Liver (tissue), 9 donors: ENCODE results near the gene DSCAM. TPM values are rescaled to one million over a fixed set of nuclear protein-coding genes. Genes with fewer than 3 reads are reported as not detected.

Experiments
- DNase-seq: peaks from one replicate; pipeline ENCODE4 v3.0.0-alpha.2; 2017; ENCODE audit warnings: low spot score
- H3K27ac ChIP-seq, 2 donors: one replicate each; pipeline ENCODE4 v1.7.0; 2013; ENCODE audit warnings: inconsistent platforms in 2 of 2, low read length in 2 of 2, control low read depth in 1 of 2, low read depth in 1 of 2, mild to moderate bottlenecking in 1 of 2
- H3K27me3 ChIP-seq, 4 donors: one replicate each; pipeline versions ENCODE4 v1.6.1 to v1.7.0; 2013; ENCODE audit warnings: low read length in 3 of 4, inconsistent platforms in 1 of 4, mild to moderate bottlenecking in 1 of 4, moderate library complexity in 1 of 4; ENCODE audit not compliant: control insufficient read depth in 4 of 4, insufficient read depth in 4 of 4
- H3K36me3 ChIP-seq, 4 donors: one replicate each; pipeline versions ENCODE4 v1.6.1 to v1.7.0; 2013; ENCODE audit warnings: low read length in 3 of 4, mild to moderate bottlenecking in 3 of 4, low read depth in 1 of 4, moderate library complexity in 1 of 4; ENCODE audit not compliant: control insufficient read depth in 4 of 4, insufficient read depth in 3 of 4
- H3K4me1 ChIP-seq, 4 donors: one replicate each; pipeline versions ENCODE4 v1.6.1 to v1.7.0; 2013; ENCODE audit warnings: low read length in 3 of 4, mild to moderate bottlenecking in 3 of 4, moderate library complexity in 1 of 4; ENCODE audit not compliant: control insufficient read depth in 4 of 4, insufficient read depth in 4 of 4
- H3K4me3 ChIP-seq, 3 donors: one replicate each; pipeline versions ENCODE4 v1.6.1 to v1.7.0; 2013; ENCODE audit warnings: low read length in 3 of 3, control low read depth in 1 of 3, low read depth in 1 of 3, mild to moderate bottlenecking in 1 of 3
- H3K9ac ChIP-seq, 2 donors: one replicate each; pipeline ENCODE4 v1.7.0; 2013; ENCODE audit warnings: low read length in 2 of 2, mild to moderate bottlenecking in 2 of 2, moderate library complexity in 2 of 2, control low read depth in 1 of 2, low read depth in 1 of 2
- H3K9me3 ChIP-seq, 4 donors: one replicate each; pipeline versions ENCODE4 v1.6.1 to v1.7.0; 2013; ENCODE audit warnings: low read length in 3 of 4; ENCODE audit not compliant: control insufficient read depth in 4 of 4
- ATF3 ChIP-seq: IDR thresholded peaks from 2 replicates; pipeline ENCODE4 v1.6.1; 2016; ENCODE audit warnings: antibody characterized with exemption
- CTCF ChIP-seq: fragments of 150-350 bp; IDR thresholded peaks from 2 replicates; pipeline ENCODE4 v1.5.1; 2017; ENCODE audit warnings: improper control_type of control experiment, low read depth, low read length; ENCODE audit not compliant: missing input control
- EGR1 ChIP-seq, 2 donors: IDR thresholded peaks; 2 replicates each; pipeline ENCODE4 v1.6.1; 2016 to 2018; ENCODE audit warnings: antibody characterized with exemption in 2 of 2, low read depth in 2 of 2
- FOXA2 ChIP-seq: IDR thresholded peaks from 2 replicates; pipeline ENCODE4 v1.6.1; 2016; ENCODE audit warnings: antibody characterized with exemption
- GABPA ChIP-seq, 2 donors: IDR thresholded peaks in 1 of 2; conservative IDR thresholded peaks in 1 of 2; 2 replicates each; pipeline ENCODE4 v1.6.1; 2016; ENCODE audit warnings: antibody characterized with exemption in 2 of 2, mild to moderate bottlenecking in 1 of 2, moderate library complexity in 1 of 2
- HNF4A ChIP-seq, 2 donors: conservative IDR thresholded peaks; 2 replicates each; pipeline ENCODE4 v1.6.1; 2016; ENCODE audit warnings: antibody characterized with exemption in 2 of 2, mild to moderate bottlenecking in 2 of 2
- JUND ChIP-seq, 2 donors: IDR thresholded peaks; 2 replicates each; pipeline ENCODE4 v1.6.1; 2016; ENCODE audit warnings: antibody characterized with exemption in 2 of 2
- RAD21 ChIP-seq, 2 donors: IDR thresholded peaks; 2 replicates each; pipeline ENCODE4 v1.6.1; 2016; ENCODE audit warnings: antibody characterized with exemption in 2 of 2, mild to moderate bottlenecking in 2 of 2
- RXRA ChIP-seq, 2 donors: IDR thresholded peaks; 2 replicates each; pipeline ENCODE4 v1.6.1; 2017 to 2018; ENCODE audit warnings: antibody characterized with exemption in 2 of 2, mild to moderate bottlenecking in 1 of 2
- SP1 ChIP-seq: IDR thresholded peaks from 2 replicates; pipeline ENCODE4 v1.6.1; 2018; ENCODE audit warnings: antibody characterized with exemption, mild to moderate bottlenecking
- TAF1 ChIP-seq: conservative IDR thresholded peaks from 2 replicates; pipeline ENCODE4 v1.6.1; 2016; ENCODE audit warnings: antibody characterized with exemption, mild to moderate bottlenecking
- YY1 ChIP-seq: IDR thresholded peaks from 2 replicates; pipeline ENCODE4 v1.6.1; 2016; ENCODE audit warnings: antibody characterized with exemption, mild to moderate bottlenecking
- WGBS: extraction: QIAGEN DNeasy Blood & Tissue Kit; methylation state at CpG from one replicate; pipeline ENCODE4 v1.1.7; 2013; 5-methylcytosine and 5-hydroxymethylcytosine counted together
- polyA plus RNA-seq, 2 donors: library from polyadenylated mRNA; stranded (reverse) in 1 of 2; unstranded in 1 of 2; fragments of 200-250 nt in 1 of 2; fragments of >200 nt in 1 of 2; fragmentation: Nextera tagmentation in 1 of 2; extraction: Ambion mirVana in 1 of 2; gene quantifications; one replicate each; pipeline versions ENCODE4 v1.2.1 to v1.2.3, GENCODE V29; 2013 to 2015
- total RNA-seq, 2 donors: library from RNA; depleted of rRNA; stranded (reverse); fragments of >200 nt; gene quantifications; one replicate each; pipeline ENCODE4 v1.2.3, GENCODE V29; 2014
- TF ChIP-seq, protein P1 (sequence below): IDR thresholded peaks from 2 replicates; pipeline ENCODE4 v1.6.1; 2016; ENCODE audit warnings: antibody characterized with exemption
- donor health status: healthy.
- donor health status: healthy.
- donor health status: healthy.
- donor health status: healthy.
- donor health status: healthy.

DSCAM gene
- total and polyA plus RNA-seq, 4 donors: 0.02 to 0.23 (median 0.10) TPM

DNA sequence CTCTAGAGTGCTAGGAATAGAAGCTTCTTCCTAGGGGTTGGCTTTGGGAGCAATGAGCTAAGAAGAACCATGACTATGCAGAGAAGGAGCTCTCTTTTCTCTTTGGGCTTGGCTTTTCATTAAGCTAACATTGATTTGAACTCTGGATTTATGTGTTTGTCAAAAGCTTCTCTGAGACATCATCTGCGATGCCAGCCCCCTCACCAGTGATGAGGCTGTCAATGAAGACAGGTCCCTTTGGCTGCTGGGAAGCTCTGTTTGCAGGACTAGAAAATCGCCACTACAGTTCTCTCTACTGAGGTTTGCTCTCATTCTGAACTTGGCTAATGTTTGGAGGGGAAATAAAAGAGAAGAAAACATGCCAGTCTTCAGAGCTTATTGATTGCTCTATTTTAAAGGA, 794.7 kb downstream of the DSCAM start:
- Histone ChIP-seq H3K36me3 (no peaks in the 10 kb centered on the region), H3K27ac (no peak overlapping the region)
- WGBS: 66% methylated on average over 2 of the region's 2 CpGs

GRCh38 chr21:40051801-40052200, 795.2 kb downstream of the DSCAM start:
- peaks cover 0 to 5% (median 0%) of the 10 kb centered on the region in 4 donors for H3K27me3 ChIP-seq
- no peak for DNase-seq
- no peak overlapping the region for H3K27ac ChIP-seq
- H3K4me1 ChIP-seq: peaks cover 0 to 2% (median 0%) of the 10 kb centered on the region in 4 donors
- H3K4me3 ChIP-seq: no peak overlapping the region
- no peaks in the 10 kb centered on the region for H3K9me3 ChIP-seq
- TF ChIP-seq JUND (IDR thresholded peaks at IDR 0.05): no peak
- no peak for TF ChIP-seq EGR1 (IDR thresholded peaks at IDR 0.05; ENCODE audit: low read depth in 2 of 2)
- TF ChIP-seq HNF4A (conservative IDR thresholded peaks at IDR 0.05): no peak
- no peak for TF ChIP-seq YY1
- no peak for TF ChIP-seq GABPA (IDR thresholded peaks at IDR 0.05 in 1 of 2, conservative IDR thresholded peaks at IDR 0.05 in 1 of 2)
- TF ChIP-seq ATF3: no peak
- TF ChIP-seq, protein P1, sequence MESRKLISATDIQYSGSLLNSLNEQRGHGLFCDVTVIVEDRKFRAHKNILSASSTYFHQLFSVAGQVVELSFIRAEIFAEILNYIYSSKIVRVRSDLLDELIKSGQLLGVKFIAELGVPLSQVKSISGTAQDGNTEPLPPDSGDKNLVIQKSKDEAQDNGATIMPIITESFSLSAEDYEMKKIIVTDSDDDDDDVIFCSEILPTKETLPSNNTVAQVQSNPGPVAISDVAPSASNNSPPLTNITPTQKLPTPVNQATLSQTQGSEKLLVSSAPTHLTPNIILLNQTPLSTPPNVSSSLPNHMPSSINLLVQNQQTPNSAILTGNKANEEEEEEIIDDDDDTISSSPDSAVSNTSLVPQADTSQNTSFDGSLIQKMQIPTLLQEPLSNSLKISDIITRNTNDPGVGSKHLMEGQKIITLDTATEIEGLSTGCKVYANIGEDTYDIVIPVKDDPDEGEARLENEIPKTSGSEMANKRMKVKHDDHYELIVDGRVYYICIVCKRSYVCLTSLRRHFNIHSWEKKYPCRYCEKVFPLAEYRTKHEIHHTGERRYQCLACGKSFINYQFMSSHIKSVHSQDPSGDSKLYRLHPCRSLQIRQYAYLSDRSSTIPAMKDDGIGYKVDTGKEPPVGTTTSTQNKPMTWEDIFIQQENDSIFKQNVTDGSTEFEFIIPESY: no peak
- no peak for TF ChIP-seq FOXA2
- no peak overlapping the region for H3K9ac ChIP-seq
- no peaks in the 10 kb centered on the region for H3K36me3 ChIP-seq
- 83% methylated on average over 11 of the region's 11 CpGs for WGBS

More for the DNA sequence above, 794.7 kb downstream of the DSCAM start:
- no peak for TF ChIP-seq YY1
- no peak for TF ChIP-seq GABPA (IDR thresholded peaks at IDR 0.05 in 1 of 2, conservative IDR thresholded peaks at IDR 0.05 in 1 of 2)
- no peak for TF ChIP-seq TAF1
- TF ChIP-seq JUND (IDR thresholded peaks at IDR 0.05): no peak
- no peak for TF ChIP-seq RAD21 (IDR thresholded peaks at IDR 0.05)
- TF ChIP-seq RXRA (IDR thresholded peaks at IDR 0.05): no peak
- TF ChIP-seq CTCF: no peak
- no peak for TF ChIP-seq ATF3
- no peak for TF ChIP-seq EGR1 (IDR thresholded peaks at IDR 0.05; ENCODE audit: low read depth in 2 of 2)
- no peak overlapping the region for H3K4me3 ChIP-seq
- peaks cover 0 to 2% (median 0%) of the 10 kb centered on the region in 4 donors for H3K4me1 ChIP-seq
- H3K9ac ChIP-seq: no peak overlapping the region
- no peak for DNase-seq
- no peaks in the 10 kb centered on the region for H3K9me3 ChIP-seq
- H3K27me3 ChIP-seq: peaks cover 0 to 5% (median 0%) of the 10 kb centered on the region in 4 donors

GRCh38 chr21:40049931-40050290, 797.0 kb downstream of the DSCAM start:
- WGBS: 60% methylated on average over 7 of the region's 7 CpGs
- Histone ChIP-seq H3K36me3 (no peaks in the 10 kb centered on the region), H3K4me3 (no peak overlapping the region), H3K4me1 (peaks cover 0 to 2% (median 0%) of the 10 kb centered on the region in 4 donors), H3K27me3 (no peaks in the 10 kb centered on the region), H3K27ac (no peak overlapping the region), H3K9ac (no peak overlapping the region), H3K9me3 (no peaks in the 10 kb centered on the region)
- no peak for TF ChIP-seq JUND (IDR thresholded peaks at IDR 0.05)
- no peak for TF ChIP-seq SP1
- no peak for TF ChIP-seq CTCF
- no peak for TF ChIP-seq HNF4A (conservative IDR thresholded peaks at IDR 0.05)
- DNase-seq: no peak
